ENCODE measurements around the gene LRRC18. TPM values are rescaled to one million over a fixed set of nuclear protein-coding genes. Genes with fewer than 3 reads are reported as not detected.

The LRRC18 gene
- polyA plus RNA-seq, 6 donors from 2014 or later = 0.35 to 2.0 (median 1.1) TPM; not detected in 1

DNA sequence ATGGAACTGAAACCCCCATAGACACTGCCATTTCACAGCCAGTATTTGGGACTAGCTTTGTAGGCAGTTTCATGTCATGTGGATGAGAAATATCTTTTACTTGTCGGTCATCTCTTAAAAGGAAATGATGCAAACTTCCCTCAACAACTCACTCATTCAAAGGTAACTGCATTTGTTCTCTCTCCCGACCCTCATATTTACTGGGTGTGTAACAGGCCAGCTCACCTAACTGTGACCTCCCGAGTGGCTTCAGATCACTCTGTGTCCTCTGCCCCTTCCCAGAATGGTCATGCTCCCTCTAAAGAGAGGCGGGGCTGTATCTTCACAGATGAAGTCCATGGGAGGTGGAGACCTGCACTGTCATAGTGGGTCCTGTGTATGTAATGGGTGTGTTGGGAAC, 14.7 kb downstream of the LRRC18 start:
- DNase-seq (no peak), ATAC-seq (ENCODE audit: low read depth in 2 of 2) (no peak)
- Mint-ChIP-seq H3K36me3 (peaks cover 2 to 8% of the 10 kb centered on the region in 2 donors), H3K9me3 (no peaks in the 10 kb centered on the region), H3K4me1 (peaks cover 0 to 10% (median 6%) of the 10 kb centered on the region in 3 donors), H3K27me3 (no peaks in the 10 kb centered on the region), H3K4me3 (no peak overlapping the region), H3K27ac (peak overlapping the region in 2 of 6 donors; percentile 26 to 68)

DNA sequence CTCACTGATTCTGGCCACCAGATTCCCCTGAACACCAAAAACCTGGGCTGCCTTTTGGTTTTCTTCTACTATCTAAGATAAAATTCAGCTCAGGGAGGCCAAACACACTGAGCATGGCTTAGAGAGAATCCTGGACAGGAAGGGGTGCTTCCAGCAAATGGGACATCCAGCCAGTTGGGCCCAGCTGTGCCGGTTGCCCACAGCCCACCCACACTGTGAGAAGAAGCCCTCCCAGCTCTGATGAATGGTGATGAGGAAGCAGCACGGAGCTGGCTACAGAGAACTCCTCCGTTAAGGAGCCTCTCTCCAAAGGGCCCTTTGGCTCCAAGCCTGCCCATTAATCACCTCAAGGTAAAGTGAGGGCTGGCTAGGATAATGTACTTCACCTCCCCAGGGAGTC, 15.9 kb downstream of the LRRC18 start:
- Mint-ChIP-seq H3K4me1 (peaks cover 0 to 6% (median 1%) of the 10 kb centered on the region in 3 donors), H3K4me3 (no peak overlapping the region), H3K27ac (peak overlapping the region in 1 of 6 donors; percentile 69), H3K27me3 (no peaks in the 10 kb centered on the region), H3K36me3 (peaks cover 3 to 12% of the 10 kb centered on the region in 2 donors), H3K9me3 (no peaks in the 10 kb centered on the region)
- no peak for DNase-seq
- no peak for ATAC-seq (ENCODE audit: low read depth in 2 of 2)

DNA sequence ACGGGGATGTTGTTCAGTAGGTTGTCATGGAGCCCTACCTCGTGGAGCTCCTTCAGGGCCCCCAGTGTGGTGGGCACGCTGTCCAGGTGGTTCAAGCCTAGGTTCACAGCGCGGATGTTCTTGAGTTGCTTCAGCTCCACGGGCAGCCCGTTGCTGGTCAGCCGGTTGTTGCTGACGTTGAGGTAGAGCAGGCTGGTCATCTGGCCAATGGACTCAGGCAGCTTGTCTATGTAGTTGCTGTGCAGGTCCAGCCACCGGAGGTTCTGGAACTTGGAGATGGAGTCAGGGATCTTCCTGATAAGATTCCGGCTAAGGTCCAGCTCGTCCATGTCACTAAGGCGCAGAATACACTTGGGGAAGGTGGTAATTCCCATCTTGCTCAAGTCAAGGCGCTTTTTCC, 26.0 kb downstream of the LRRC18 start:
- no peak for ATAC-seq (ENCODE audit: low read depth in 2 of 2)
- H3K9me3 Mint-ChIP-seq = no peaks in the 10 kb centered on the region
- H3K27ac Mint-ChIP-seq = no peak overlapping the region
- H3K36me3 Mint-ChIP-seq = peaks cover 9 to 20% of the 10 kb centered on the region in 2 donors
- H3K4me1 Mint-ChIP-seq = no peaks in the 10 kb centered on the region
- DNase-seq = no peak
- no peak overlapping the region for H3K4me3 Mint-ChIP-seq
- no peaks in the 10 kb centered on the region for H3K27me3 Mint-ChIP-seq

DNA sequence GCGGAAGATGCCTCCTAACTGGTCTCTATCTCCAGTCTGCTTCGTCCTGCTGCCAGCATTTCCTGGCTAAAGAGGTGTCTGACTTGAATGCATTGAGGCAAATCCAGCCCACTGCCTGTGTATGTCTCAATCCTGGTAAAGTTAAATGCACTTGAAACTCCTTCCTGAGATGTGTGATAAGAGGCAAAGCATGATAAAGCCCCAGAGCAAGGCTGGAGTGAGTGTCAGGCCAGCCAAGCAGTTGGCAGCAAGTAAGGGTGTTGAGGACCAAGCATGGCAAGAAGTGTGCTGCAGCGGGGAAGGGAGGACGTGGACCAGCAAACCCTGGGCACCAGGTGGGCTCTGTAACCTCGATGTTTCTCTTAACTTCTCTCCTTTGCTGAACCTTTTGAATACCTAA, 29.1 kb downstream of the LRRC18 start:
- Mint-ChIP-seq H3K27ac (peak overlapping the region in 2 of 6 donors; percentile 53 to 72), H3K4me3 (no peak overlapping the region), H3K27me3 (no peaks in the 10 kb centered on the region), H3K36me3 (peaks cover 9 to 24% of the 10 kb centered on the region in 2 donors), H3K4me1 (peaks cover 0 to 8% (median 0%) of the 10 kb centered on the region in 3 donors), H3K9me3 (no peaks in the 10 kb centered on the region)
- no peak for DNase-seq
- no peak for ATAC-seq (ENCODE audit: low read depth in 2 of 2)

DNA sequence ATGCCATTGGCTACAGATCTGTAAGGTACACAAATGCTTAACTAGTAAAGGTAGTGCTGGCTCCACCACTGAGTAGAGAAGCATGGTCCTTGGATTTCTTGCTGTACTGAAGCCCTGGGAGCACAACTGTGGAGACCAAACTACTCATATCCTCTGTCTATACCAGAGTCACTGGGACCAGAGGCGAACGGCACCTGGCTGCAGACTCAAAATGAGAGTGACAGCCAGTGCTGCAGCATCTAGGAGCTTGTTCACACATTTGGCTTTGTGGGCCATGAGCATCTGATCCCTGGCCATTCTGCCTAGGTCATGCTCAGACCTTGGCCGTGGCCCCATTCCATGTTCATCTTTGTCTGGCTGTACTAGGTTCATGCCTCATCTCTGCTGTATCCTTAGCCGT, 31.9 kb downstream of the LRRC18 start:
- Mint-ChIP-seq H3K4me3 (no peak overlapping the region), H3K9me3 (no peaks in the 10 kb centered on the region), H3K36me3 (peaks cover 23 to 32% of the 10 kb centered on the region in 2 donors), H3K27me3 (no peaks in the 10 kb centered on the region), H3K4me1 (peaks cover 3 to 12% (median 8%) of the 10 kb centered on the region in 3 donors), H3K27ac (peak overlapping the region in 3 of 6 donors; percentile 82 to 89 (median 86))
- DNase-seq = no peak
- ATAC-seq (ENCODE audit: low read depth in 2 of 2) = no peak

DNA sequence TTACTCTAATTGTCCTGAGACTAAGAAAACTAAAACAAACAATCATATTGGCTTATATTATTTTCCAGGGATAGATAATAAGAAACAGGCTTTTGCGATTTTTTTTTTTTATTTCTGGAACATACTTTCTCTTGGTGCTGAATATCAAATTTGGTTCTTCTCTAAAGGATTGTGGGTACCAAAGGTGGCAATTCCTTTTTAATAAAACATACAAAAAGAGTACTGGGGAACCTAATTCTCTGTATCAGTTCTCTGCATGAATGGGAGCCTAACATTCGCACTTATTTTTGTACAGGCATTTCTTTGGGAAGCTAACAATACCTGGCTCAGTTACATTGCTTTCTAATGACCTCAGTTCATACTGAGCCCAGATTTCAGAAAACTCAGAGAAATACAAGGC, 32.8 kb downstream of the LRRC18 start:
- H3K9me3 Mint-ChIP-seq = no peaks in the 10 kb centered on the region
- H3K36me3 Mint-ChIP-seq = peaks cover 30 to 34% of the 10 kb centered on the region in 2 donors
- ATAC-seq (ENCODE audit: low read depth in 2 of 2) (no peak), DNase-seq (no peak)
- no peaks in the 10 kb centered on the region for H3K27me3 Mint-ChIP-seq
- peaks cover 3 to 12% (median 11%) of the 10 kb centered on the region in 3 donors for H3K4me1 Mint-ChIP-seq
- no peak overlapping the region for H3K27ac Mint-ChIP-seq
- H3K4me3 Mint-ChIP-seq = no peak overlapping the region

DNA sequence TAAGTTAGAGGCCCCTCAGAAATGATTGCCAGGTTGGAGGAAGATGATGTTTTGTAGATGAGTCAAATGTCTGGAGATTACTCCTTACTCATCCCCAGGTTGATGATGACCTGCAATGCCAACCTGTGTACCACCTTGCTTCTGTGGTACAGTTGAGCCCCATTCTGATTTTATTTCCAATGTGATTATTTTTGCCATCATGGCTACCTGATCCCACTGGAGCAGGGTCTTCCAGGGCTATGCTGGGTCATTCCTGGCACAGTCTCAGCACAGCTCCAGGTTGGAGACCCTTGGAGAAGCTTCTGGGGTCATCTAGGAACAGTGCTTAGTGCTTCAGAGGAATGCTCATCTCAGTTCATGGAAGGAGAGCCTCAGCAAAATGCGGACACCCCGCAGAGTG, 34.3 kb downstream of the LRRC18 start:
- H3K27ac Mint-ChIP-seq = no peak overlapping the region
- DNase-seq (no peak), ATAC-seq (ENCODE audit: low read depth in 2 of 2) (no peak)
- no peak overlapping the region for H3K4me3 Mint-ChIP-seq
- no peaks in the 10 kb centered on the region for H3K9me3 Mint-ChIP-seq
- H3K4me1 Mint-ChIP-seq = peaks cover 3 to 12% (median 11%) of the 10 kb centered on the region in 3 donors
- peaks cover 29 to 33% of the 10 kb centered on the region in 2 donors for H3K36me3 Mint-ChIP-seq
- H3K27me3 Mint-ChIP-seq = no peaks in the 10 kb centered on the region

DNA sequence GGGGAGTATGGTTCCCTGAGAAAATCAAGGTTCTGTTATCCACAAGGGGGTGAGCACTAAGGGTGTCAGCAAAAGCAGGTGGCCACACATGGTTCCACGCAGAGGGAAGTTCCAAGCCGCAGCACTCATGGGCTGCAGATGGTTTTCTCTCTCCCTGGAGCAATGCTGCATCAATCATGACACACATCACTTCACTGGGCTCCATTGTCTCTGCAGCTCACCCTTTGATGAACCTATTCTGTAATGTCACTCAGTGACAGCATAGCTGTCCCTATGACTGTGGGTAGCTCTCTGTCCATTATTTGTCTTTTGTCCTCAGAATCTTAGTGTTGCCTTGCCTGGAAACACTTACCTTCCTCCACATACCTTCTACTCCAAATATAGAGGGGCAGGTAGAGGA, 34.8 kb downstream of the LRRC18 start:
- H3K9me3 Mint-ChIP-seq = no peaks in the 10 kb centered on the region
- H3K4me1 Mint-ChIP-seq = peaks cover 3 to 14% (median 12%) of the 10 kb centered on the region in 3 donors
- no peak for ATAC-seq (ENCODE audit: low read depth in 2 of 2)
- H3K36me3 Mint-ChIP-seq = peaks cover 28 to 32% of the 10 kb centered on the region in 2 donors
- DNase-seq = no peak
- no peaks in the 10 kb centered on the region for H3K27me3 Mint-ChIP-seq
- H3K4me3 Mint-ChIP-seq = no peak overlapping the region
- peak overlapping the region in 1 of 6 donors; percentile 63 for H3K27ac Mint-ChIP-seq

DNA sequence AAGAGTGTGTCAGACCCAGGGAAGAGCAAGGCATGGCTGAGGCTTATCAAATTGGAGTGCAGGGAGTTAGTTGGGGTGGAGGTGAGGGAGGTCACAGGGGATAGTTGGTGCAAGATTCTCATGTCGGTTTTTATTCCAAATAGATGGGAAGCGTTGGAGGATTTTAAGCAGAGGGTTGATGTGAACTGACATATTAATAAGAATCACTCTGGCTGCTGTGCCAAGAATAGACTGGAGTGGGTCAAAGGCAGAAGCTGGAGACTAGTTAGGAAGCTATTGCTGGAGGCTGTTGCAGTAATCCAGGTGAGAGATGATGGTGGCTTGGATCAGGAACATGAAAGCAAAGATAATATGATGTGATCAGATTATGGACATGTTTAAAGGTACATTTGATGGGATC, 36.5 kb downstream of the LRRC18 start:
- DNase-seq (no peak), ATAC-seq (ENCODE audit: low read depth in 2 of 2) (no peak)
- Mint-ChIP-seq H3K27me3 (no peaks in the 10 kb centered on the region), H3K27ac (peak overlapping the region in 4 of 6 donors; percentile 1 to 91 (median 36)), H3K36me3 (peaks cover 27 to 36% of the 10 kb centered on the region in 2 donors), H3K4me3 (peak overlapping the region in 2 of 8 donors; percentile 10 to 43), H3K4me1 (peaks cover 3 to 14% (median 11%) of the 10 kb centered on the region in 3 donors), H3K9me3 (no peaks in the 10 kb centered on the region)

DNA sequence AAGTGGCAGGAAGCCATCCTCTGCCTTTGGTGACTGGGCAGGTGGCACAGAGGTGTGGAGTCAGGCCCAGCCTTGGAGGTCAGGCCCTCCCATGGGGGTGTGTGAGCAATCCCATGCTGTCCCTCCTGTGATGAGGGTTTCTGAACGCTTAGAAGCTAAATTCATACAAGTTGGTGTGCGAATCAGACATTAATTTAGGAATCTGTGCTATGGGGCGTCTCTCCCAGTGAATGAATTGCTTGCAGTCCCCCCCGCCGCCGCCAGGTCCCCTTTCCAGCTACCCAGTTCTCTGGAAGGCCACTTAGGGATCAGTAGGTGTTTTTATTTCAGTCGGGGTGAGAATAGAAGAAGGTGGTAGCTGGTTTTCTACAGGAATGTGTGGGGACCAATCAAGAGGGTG, 37.5 kb downstream of the LRRC18 start:
- Mint-ChIP-seq H3K9me3 (no peaks in the 10 kb centered on the region), H3K4me3 (no peak overlapping the region), H3K4me1 (peaks cover 3 to 14% (median 5%) of the 10 kb centered on the region in 3 donors), H3K27me3 (no peaks in the 10 kb centered on the region), H3K36me3 (peaks cover 23 to 36% of the 10 kb centered on the region in 2 donors), H3K27ac (peak overlapping the region in 1 of 6 donors; percentile 21)
- DNase-seq (no peak), ATAC-seq (ENCODE audit: low read depth in 2 of 2) (no peak)

DNA sequence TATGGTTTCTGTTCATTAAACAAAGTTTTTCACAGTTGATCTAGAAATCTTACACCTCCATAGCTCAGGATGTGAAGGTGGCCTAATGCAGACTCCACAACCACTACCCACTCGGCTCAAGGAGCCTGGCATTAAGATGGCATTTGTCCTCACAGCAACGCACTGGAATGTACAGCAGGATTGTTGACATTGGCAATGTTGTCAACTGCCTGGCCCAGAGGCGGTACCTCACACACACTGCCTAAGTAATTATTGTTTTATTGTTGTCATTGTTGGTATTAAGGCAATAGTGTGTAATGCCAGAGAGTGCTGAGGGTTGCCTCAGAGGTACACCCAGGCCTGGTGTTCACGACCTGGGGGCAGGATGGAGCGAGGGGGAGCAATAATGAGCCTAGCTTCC, 38.3 kb downstream of the LRRC18 start:
- H3K9me3 Mint-ChIP-seq = peaks cover 0 to 2% (median 0%) of the 10 kb centered on the region in 7 donors

DNA sequence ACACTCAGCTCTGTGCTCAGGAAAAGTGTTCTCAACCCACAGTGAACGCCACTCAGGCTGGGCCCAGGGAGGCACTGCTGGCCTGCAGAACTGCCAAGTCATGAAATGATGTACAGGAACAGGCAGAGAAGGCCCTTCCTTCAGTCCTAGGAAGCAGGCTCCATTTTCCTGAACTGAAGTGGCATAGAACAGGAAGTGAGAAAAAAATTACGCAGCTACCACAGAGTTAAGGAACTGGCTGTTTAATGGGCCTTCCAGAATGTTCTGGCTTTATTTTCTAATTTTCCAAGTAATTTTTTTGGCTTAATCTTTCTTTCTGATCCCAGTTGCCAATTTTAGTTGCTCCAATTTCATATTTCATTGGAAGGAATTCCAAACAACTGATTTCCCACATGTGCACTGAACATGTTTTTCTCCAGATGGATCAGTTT, 39.3 kb downstream of the LRRC18 start:
- Mint-ChIP-seq H3K4me3 (no peak overlapping the region), H3K27ac (peak overlapping the region in 3 of 6 donors; percentile 27 to 89 (median 53)), H3K9me3 (peaks cover 0 to 2% (median 0%) of the 10 kb centered on the region in 7 donors), H3K36me3 (peaks cover 13 to 36% of the 10 kb centered on the region in 2 donors), H3K27me3 (no peaks in the 10 kb centered on the region), H3K4me1 (peaks cover 3 to 17% (median 5%) of the 10 kb centered on the region in 3 donors)
- ATAC-seq (ENCODE audit: low read depth in 2 of 2) = no peak
- no peak for DNase-seq

More for the DNA sequence above, 38.3 kb downstream of the LRRC18 start:
- Mint-ChIP-seq H3K4me3 (no peak overlapping the region), H3K27me3 (no peaks in the 10 kb centered on the region), H3K27ac (peak overlapping the region in 1 of 6 donors; percentile 45), H3K4me1 (peaks cover 3 to 17% (median 5%) of the 10 kb centered on the region in 3 donors), H3K36me3 (peaks cover 16 to 36% of the 10 kb centered on the region in 2 donors)
- DNase-seq = no peak
- ATAC-seq (ENCODE audit: low read depth in 2 of 2) = no peak

DNA sequence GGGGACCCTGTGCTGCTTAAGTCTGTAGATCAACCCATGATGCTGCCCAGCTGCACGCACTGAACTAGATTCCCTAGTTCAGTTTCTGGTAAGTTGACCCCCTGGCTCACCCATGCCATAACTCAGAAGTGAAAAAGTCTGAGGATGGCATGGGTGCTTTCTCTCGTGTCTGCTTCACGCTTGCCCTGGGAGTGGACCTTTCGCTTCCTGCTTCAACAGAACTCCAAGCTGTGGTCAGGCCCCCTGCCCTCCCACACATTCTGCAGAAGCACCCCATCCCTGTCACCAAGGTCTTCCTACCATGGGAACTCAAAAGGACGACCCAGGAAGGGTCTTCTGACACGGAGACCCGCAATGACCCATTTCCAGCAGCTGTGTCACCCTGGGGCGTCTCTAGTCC, 39.9 kb downstream of the LRRC18 start:
- H3K27me3 Mint-ChIP-seq = no peaks in the 10 kb centered on the region
- H3K27ac Mint-ChIP-seq = peak overlapping the region in 3 of 6 donors; percentile 49 to 89 (median 53)
- H3K4me3 Mint-ChIP-seq = no peak overlapping the region
- peaks cover 0 to 2% (median 0%) of the 10 kb centered on the region in 7 donors for H3K9me3 Mint-ChIP-seq
- no peak for DNase-seq
- no peak for ATAC-seq (ENCODE audit: low read depth in 2 of 2)
- peaks cover 13 to 36% of the 10 kb centered on the region in 2 donors for H3K36me3 Mint-ChIP-seq
- peaks cover 3 to 17% (median 5%) of the 10 kb centered on the region in 3 donors for H3K4me1 Mint-ChIP-seq

DNA sequence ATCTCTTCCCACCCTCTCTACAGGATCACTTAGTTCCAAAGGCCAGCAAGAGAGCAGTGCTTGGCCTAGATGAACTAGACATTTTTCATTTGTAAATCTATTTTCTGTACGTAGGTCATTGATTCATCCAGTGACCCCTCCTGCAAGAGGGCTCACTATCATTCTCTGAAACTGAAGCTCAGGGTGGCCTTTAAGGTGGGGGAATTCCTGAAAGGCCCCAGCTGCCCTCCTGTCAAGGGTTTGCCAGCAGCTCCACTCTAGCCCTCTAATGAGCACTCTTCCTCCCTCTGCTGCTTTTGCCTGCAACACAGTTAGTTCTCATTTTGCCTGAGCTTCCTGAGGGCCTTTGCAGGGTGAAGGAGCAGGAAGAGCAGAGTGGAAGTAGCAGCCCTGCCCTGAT, 41.2 kb downstream of the LRRC18 start:
- Mint-ChIP-seq H3K27me3 (no peaks in the 10 kb centered on the region), H3K36me3 (peaks cover 14 to 37% of the 10 kb centered on the region in 2 donors), H3K9me3 (peaks cover 0 to 2% (median 0%) of the 10 kb centered on the region in 7 donors), H3K4me3 (no peak overlapping the region), H3K4me1 (peaks cover 0 to 13% (median 5%) of the 10 kb centered on the region in 3 donors), H3K27ac (peak overlapping the region in 1 of 6 donors; percentile 86)
- DNase-seq = no peak
- ATAC-seq (ENCODE audit: low read depth in 2 of 2) = no peak

Measured in naive B cell (primary cell).